ENCODE results near the gene CDH23. TPM values are rescaled to one million over a fixed set of nuclear protein-coding genes. Genes with fewer than 3 reads are reported as not detected.

Gene CDH23
- total RNA-seq, 2 experiments from 2014 or later: 4.6 to 5.2 TPM

DNA sequence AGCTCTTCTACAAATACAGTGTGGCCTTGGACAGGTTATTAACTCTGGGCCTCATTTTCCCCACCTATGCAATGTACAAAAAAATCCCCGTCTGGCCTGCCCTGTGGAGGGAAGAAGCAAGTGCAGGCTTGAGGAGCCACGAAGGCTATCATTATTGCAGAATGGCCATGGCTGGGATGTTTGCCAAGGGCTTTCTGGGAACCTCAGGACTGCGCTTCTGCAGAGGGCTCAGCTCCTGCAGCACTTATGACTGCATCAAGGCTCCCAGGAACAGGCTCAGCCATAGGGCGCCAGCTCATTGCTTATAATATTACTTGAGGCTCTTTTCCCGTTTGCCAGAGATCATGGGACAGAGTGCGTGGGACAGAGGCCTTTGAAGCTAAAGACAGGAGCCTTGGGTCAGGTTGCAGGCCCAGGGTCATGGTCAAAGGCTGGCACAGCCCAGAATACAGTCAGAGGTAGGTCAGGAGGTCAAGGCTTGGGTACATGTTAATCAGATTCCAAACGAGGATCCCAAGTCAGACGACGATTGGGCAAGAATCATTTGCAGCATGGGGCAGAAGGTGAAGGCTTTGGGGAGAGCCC is 343.4 kb downstream of the CDH23 start:
- intact Hi-C loops (cut with DNase I, micrococcal nuclease): no loop called here
- ChIA-PET POLR2A (interaction anchor here (2.3 to 19.3 kb wide), 5 partner anchors 10 to 28 kb away, joined by 12 to 416 read pairs (median 46); partner anchors contain the start of gene VSIR), CTCF (interaction anchor here (0.9 to 1.2 kb wide), 3 partner anchors 14 to 33 kb away, joined by 3 to 5 read pairs (median 4); partner anchors contain the start of gene VSIR)
- no peaks in the 10 kb centered on the region for H3K36me3 ChIP-seq (ENCODE audit: insufficient read depth, low read length)
- no peak overlapping the region for H3K4me3 ChIP-seq (ENCODE audit: low read length)
- Mint-ChIP-seq H3K36me3 (ENCODE audit: low read depth) (no peaks in the 10 kb centered on the region), H3K27me3 (no peaks in the 10 kb centered on the region), H3K9me3 (no peaks in the 10 kb centered on the region), H3K4me1 (ENCODE audit: low read depth) (peaks cover 100% of the 10 kb centered on the region), H3K4me3 (peak overlapping the region; percentile 77), H3K27ac (peak overlapping the region; percentile 96)
- no peaks in the 10 kb centered on the region for H3K9me3 ChIP-seq (ENCODE audit: control insufficient read depth in 1 of 2, insufficient read depth in 1 of 2, low read length in 2 of 2)
- DNase-seq: no peak
- peak overlapping the region; percentile 42 to 51 for H3K27ac ChIP-seq (ENCODE audit: low read depth in 1 of 2, low read length in 2 of 2)
- peaks cover 100% of the 10 kb centered on the region for H3K4me1 ChIP-seq (ENCODE audit: insufficient read depth, low read length)
- no peak for ATAC-seq (ENCODE audit: poor library complexity)
- TF ChIP-seq, protein P1, sequence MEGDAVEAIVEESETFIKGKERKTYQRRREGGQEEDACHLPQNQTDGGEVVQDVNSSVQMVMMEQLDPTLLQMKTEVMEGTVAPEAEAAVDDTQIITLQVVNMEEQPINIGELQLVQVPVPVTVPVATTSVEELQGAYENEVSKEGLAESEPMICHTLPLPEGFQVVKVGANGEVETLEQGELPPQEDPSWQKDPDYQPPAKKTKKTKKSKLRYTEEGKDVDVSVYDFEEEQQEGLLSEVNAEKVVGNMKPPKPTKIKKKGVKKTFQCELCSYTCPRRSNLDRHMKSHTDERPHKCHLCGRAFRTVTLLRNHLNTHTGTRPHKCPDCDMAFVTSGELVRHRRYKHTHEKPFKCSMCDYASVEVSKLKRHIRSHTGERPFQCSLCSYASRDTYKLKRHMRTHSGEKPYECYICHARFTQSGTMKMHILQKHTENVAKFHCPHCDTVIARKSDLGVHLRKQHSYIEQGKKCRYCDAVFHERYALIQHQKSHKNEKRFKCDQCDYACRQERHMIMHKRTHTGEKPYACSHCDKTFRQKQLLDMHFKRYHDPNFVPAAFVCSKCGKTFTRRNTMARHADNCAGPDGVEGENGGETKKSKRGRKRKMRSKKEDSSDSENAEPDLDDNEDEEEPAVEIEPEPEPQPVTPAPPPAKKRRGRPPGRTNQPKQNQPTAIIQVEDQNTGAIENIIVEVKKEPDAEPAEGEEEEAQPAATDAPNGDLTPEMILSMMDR (IDR thresholded peaks at IDR 0.05): no peak
- H3K27me3 ChIP-seq (ENCODE audit: control insufficient read depth in 1 of 2, insufficient read depth in 2 of 2, low read length in 2 of 2): no peaks in the 10 kb centered on the region

DNA sequence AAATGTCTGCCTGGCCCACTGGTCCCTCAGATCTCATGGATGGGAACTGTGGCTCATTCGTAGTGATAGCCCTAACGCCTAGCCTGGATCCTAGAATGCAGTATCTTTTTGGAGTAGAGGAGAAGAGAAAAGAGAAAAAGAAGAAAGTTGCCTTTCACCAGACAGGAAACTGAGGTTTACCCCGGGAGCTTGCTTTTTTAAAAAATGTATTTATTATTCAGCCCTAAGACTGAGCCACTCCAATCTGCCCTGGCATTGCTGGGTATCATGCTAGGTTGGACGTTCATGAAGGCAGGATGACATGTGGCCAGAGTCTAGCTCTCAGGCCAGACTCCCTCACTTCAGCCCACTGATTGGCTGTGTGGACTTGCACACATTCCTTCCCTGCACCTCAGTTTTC is 344.3 kb downstream of the CDH23 start:
- intact Hi-C loops (cut with DNase I, micrococcal nuclease): no loop called here
- no peak for ATAC-seq (ENCODE audit: poor library complexity)
- POLR2A ChIA-PET: interaction anchor here (0.9 to 19.3 kb wide), 7 partner anchors 9 to 30 kb away, joined by 3 to 416 read pairs (median 17); partner anchors contain the start of gene VSIR
- no peaks in the 10 kb centered on the region for H3K27me3 ChIP-seq (ENCODE audit: control insufficient read depth in 1 of 2, insufficient read depth in 2 of 2, low read length in 2 of 2)
- Mint-ChIP-seq H3K27ac (peak overlapping the region; percentile 96), H3K9me3 (no peaks in the 10 kb centered on the region), H3K36me3 (ENCODE audit: low read depth) (no peaks in the 10 kb centered on the region), H3K4me3 (peak overlapping the region; percentile 61), H3K4me1 (ENCODE audit: low read depth) (peaks cover 100% of the 10 kb centered on the region), H3K27me3 (no peaks in the 10 kb centered on the region)
- no peaks in the 10 kb centered on the region for H3K36me3 ChIP-seq (ENCODE audit: insufficient read depth, low read length)
- CTCF ChIA-PET: interaction anchor here (1.2 kb wide), 2 partner anchors 32 to 33 kb away, joined by 4 to 5 read pairs; partner anchors contain the start of gene VSIR
- TF ChIP-seq, protein P1 (IDR thresholded peaks at IDR 0.05): no peak
- peak in 1 of 14 experiments; percentile 38 for DNase-seq
- H3K9me3 ChIP-seq (ENCODE audit: control insufficient read depth in 1 of 2, insufficient read depth in 1 of 2, low read length in 2 of 2): no peaks in the 10 kb centered on the region
- H3K4me3 ChIP-seq (ENCODE audit: low read length): peak overlapping the region; percentile 11
- H3K27ac ChIP-seq (ENCODE audit: low read depth in 1 of 2, low read length in 2 of 2): peak overlapping the region; percentile 42 to 60
- peaks cover 100% of the 10 kb centered on the region for H3K4me1 ChIP-seq (ENCODE audit: insufficient read depth, low read length)

DNA sequence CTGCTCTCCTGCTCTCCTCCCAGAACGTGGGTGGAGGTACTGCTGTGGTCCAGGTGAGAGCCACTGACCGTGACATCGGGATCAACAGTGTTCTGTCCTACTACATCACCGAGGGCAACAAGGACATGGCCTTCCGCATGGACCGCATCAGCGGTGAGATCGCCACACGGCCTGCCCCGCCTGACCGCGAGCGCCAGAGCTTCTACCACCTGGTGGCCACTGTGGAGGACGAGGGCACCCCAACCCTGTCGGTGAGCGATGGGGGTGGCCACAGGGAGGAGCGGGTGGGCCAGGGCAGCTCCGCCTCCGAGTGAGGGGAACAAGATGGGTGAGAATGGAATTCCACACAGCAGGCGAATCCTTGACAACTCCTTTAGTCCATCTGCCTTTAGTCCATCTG is 345.0 kb downstream of the CDH23 start:
- Mint-ChIP-seq H3K4me1 (ENCODE audit: low read depth) (peaks cover 100% of the 10 kb centered on the region), H3K4me3 (peak overlapping the region; percentile 61), H3K36me3 (ENCODE audit: low read depth) (no peaks in the 10 kb centered on the region), H3K27me3 (no peaks in the 10 kb centered on the region), H3K9me3 (no peaks in the 10 kb centered on the region), H3K27ac (peak overlapping the region; percentile 96)
- H3K9me3 ChIP-seq (ENCODE audit: control insufficient read depth in 1 of 2, insufficient read depth in 1 of 2, low read length in 2 of 2): no peaks in the 10 kb centered on the region
- DNase-seq: no peak
- ChIA-PET POLR2A (interaction anchor here (1.3 to 19.3 kb wide), 7 partner anchors 8 to 33 kb away, joined by 8 to 416 read pairs (median 17); partner anchors contain the start of gene VSIR), CTCF (interaction anchor here (1.2 to 2.1 kb wide), 5 partner anchors 9 to 45 kb away, joined by 3 to 6 read pairs (median 5); partner anchors contain the start of gene VSIR)
- no peaks in the 10 kb centered on the region for H3K36me3 ChIP-seq (ENCODE audit: insufficient read depth, low read length)
- no peak for ATAC-seq (ENCODE audit: poor library complexity)
- TF ChIP-seq, protein P1 (IDR thresholded peaks at IDR 0.05): no peak
- H3K4me3 ChIP-seq (ENCODE audit: low read length): no peak overlapping the region
- peak overlapping the region; percentile 42 to 60 for H3K27ac ChIP-seq (ENCODE audit: low read depth in 1 of 2, low read length in 2 of 2)
- H3K4me1 ChIP-seq (ENCODE audit: insufficient read depth, low read length): peaks cover 100% of the 10 kb centered on the region
- H3K27me3 ChIP-seq (ENCODE audit: control insufficient read depth in 1 of 2, insufficient read depth in 2 of 2, low read length in 2 of 2): no peaks in the 10 kb centered on the region
- intact Hi-C loops (cut with DNase I, micrococcal nuclease): no loop called here
